HCT116 (cell line): ENCODE results near the gene HAND2. TPM values are rescaled to one million over a fixed set of nuclear protein-coding genes. Genes with fewer than 3 reads are reported as not detected.

Experiments used
- ATAC-seq: fragments of 200-7000 bp; cut with Tn5 transposase; 2 replicates; pipeline ENCODE4 v1.9.1; 2020; ENCODE audit warnings: mild to moderate bottlenecking, moderate library complexity
- BruUV-seq: library from RNA; stranded (reverse); fragments of 400-500 nt; replicated peaks from 2 replicates; lab custom pipeline; 2021; lab: Mats Ljungman, UMichigan
- CTCF ChIA-PET: fragments of 300-600 bp; sonication (Branson Sonifier 250); formaldehyde crosslinking; loops from one replicate; lab custom pipeline; 2021; ENCODE audit warnings: antibody characterized with exemption; lab: Charles Lee
- POLR2A ChIA-PET: fragments of 300-600, 350-600 bp; sonication (Branson Sonifier 250); formaldehyde crosslinking; loops from one replicate; lab custom pipeline; 2021; ENCODE audit warnings: antibody characterized with exemption; lab: Charles Lee
- RAD21 ChIA-PET, 2 experiments: fragments of 300-600 bp; sonication (Branson Sonifier 250); formaldehyde crosslinking; loops; one replicate each; lab custom pipeline; 2023; ENCODE audit warnings: low total read pairs in 2 of 2; ENCODE audit not compliant: uncharacterized antibody in 2 of 2, unreplicated experiment in 2 of 2, low non-redundant PET in 1 of 2; lab: Charles Lee
- DNase-seq: peaks from one replicate; pipeline ENCODE4 v3.0.0-alpha.2; 2010; ENCODE audit warnings: low read depth, low spot score
- H2AFZ ChIP-seq: fragments of 200-600 bp; shearing (Covaris generic), sonication (generic); 2 replicates; pipeline ENCODE4 v1.6.1; 2017; ENCODE audit warnings: low read depth, mixed run types, mixed read lengths, antibody characterized with exemption, low read length; ENCODE audit not compliant: poor library complexity, severe bottlenecking
- H3K27ac ChIP-seq: 2 replicates; pipeline ENCODE4 v1.5.1; 2012; ENCODE audit warnings: low read depth, low read length
- H3K27me3 ChIP-seq: fragments of 200-600 bp; sonication (generic); 2 replicates; pipeline ENCODE4 v1.6.1; 2016; ENCODE audit warnings: mixed run types, low read length, mixed read lengths; ENCODE audit not compliant: insufficient read depth
- H3K36me3 ChIP-seq, 2 experiments: fragments of 200-500 bp in 1 of 2; fragments of 200-600 bp in 1 of 2; sonication (Bioruptor generic) in 1 of 2; sonication (generic) in 1 of 2; 2 replicates each; pipeline versions ENCODE4 v1.5.1 to v1.6.1; 2014 to 2016; ENCODE audit warnings: low read length in 2 of 2, inconsistent platforms in 1 of 2, mixed read lengths in 1 of 2, mixed run types in 1 of 2; ENCODE audit not compliant: insufficient read depth in 2 of 2, control insufficient read depth in 1 of 2
- H3K4me1 ChIP-seq, 2 experiments: fragments of 200-600 bp in 1 of 2; sonication (generic) in 1 of 2; 2 replicates each; pipeline versions ENCODE4 v1.5.1 to v1.6.1; 2012 to 2017; ENCODE audit warnings: low read length in 2 of 2, inconsistent platforms in 1 of 2, mild to moderate bottlenecking in 1 of 2, mixed read lengths in 1 of 2, mixed run types in 1 of 2, moderate library complexity in 1 of 2; ENCODE audit not compliant: insufficient read depth in 2 of 2, control insufficient read depth in 1 of 2
- H3K4me2 ChIP-seq: fragments of 200-600 bp; sonication (generic); 2 replicates; pipeline ENCODE4 v1.6.1; 2017; ENCODE audit warnings: mixed run types, low read length, mixed read lengths
- H3K4me3 ChIP-seq, 2 experiments: fragments of 200-600 bp in 1 of 2; sonication (generic) in 1 of 2; replicated peaks in 1 of 2; 2 replicates each; pipeline ENCODE4 v1.5.1; 2011 to 2016; ENCODE audit warnings: low read length in 2 of 2, control low read depth in 1 of 2, low read depth in 1 of 2, mild to moderate bottlenecking in 1 of 2, mixed read lengths in 1 of 2, mixed run types in 1 of 2
- H3K79me2 ChIP-seq: fragments of 200-600 bp; sonication (generic); 2 replicates; pipeline ENCODE4 v1.6.1; 2017; ENCODE audit warnings: mild to moderate bottlenecking, mixed run types, low read length, moderate library complexity, mixed read lengths; ENCODE audit not compliant: insufficient read depth
- H3K9ac ChIP-seq: fragments of 200-600 bp; sonication (generic); 2 replicates; pipeline ENCODE4 v1.6.1; 2016; ENCODE audit warnings: low read length, mixed read lengths
- H3K9me2 ChIP-seq: fragments of 200-600 bp; sonication (generic), shearing (Covaris generic); 2 replicates; pipeline ENCODE4 v1.6.1; 2017; ENCODE audit warnings: mixed run types, mild to moderate bottlenecking, moderate library complexity; ENCODE audit not compliant: insufficient read depth
- H3K9me3 ChIP-seq, 2 experiments: fragments of 200-500 bp in 1 of 2; fragments of 200-600 bp in 1 of 2; sonication (Bioruptor generic) in 1 of 2; sonication (generic) in 1 of 2; 2 replicates each; pipeline ENCODE4 v1.6.1; 2014 to 2017; ENCODE audit warnings: low read length in 2 of 2, mixed read lengths in 2 of 2, inconsistent platforms in 1 of 2, low read depth in 1 of 2, mild to moderate bottlenecking in 1 of 2, mixed run types in 1 of 2, moderate library complexity in 1 of 2; ENCODE audit not compliant: control insufficient read depth in 1 of 2, insufficient read depth in 1 of 2
- H4K20me1 ChIP-seq: fragments of 200-600 bp; sonication (generic), shearing (Covaris generic); 2 replicates; pipeline ENCODE4 v1.6.1; 2017; ENCODE audit warnings: mixed run types, mild to moderate bottlenecking, moderate library complexity; ENCODE audit not compliant: insufficient read depth
- CEBPB ChIP-seq: IDR thresholded peaks from 2 replicates; pipeline ENCODE4 v1.6.1; 2012; ENCODE audit warnings: low read depth
- EGR1 ChIP-seq: IDR thresholded peaks from 2 replicates; pipeline ENCODE4 v1.6.1; 2012; ENCODE audit warnings: low read depth
- ELF1 ChIP-seq: IDR thresholded peaks from 2 replicates; pipeline ENCODE4 v1.6.1; 2012; ENCODE audit warnings: low read depth, borderline replicate concordance
- EZH2 ChIP-seq: fragments of 200-600 bp; sonication (generic); IDR thresholded peaks from 2 replicates; pipeline ENCODE4 v1.6.1; 2017; ENCODE audit warnings: antibody characterized with exemption, mixed run types
- EZH2phosphoT487 ChIP-seq: fragments of 200-600 bp; IDR thresholded peaks from 2 replicates; pipeline ENCODE4 v1.6.1; 2018; ENCODE audit warnings: antibody characterized with exemption, borderline replicate concordance
- FOSL1 ChIP-seq: IDR thresholded peaks from 2 replicates; pipeline ENCODE4 v1.6.1; 2012; ENCODE audit warnings: low read depth
- JUND ChIP-seq: IDR thresholded peaks from 2 replicates; pipeline ENCODE4 v1.6.1; 2012
- POLR2AphosphoS5 ChIP-seq: IDR thresholded peaks from 2 replicates; pipeline ENCODE4 v1.6.1; 2011; ENCODE audit warnings: mild to moderate bottlenecking, low read depth, low read length, moderate library complexity
- TCF7L2 ChIP-seq: IDR thresholded peaks from 2 replicates; pipeline ENCODE4 v1.7.0; 2011; ENCODE audit warnings: borderline replicate concordance, inconsistent platforms; ENCODE audit not compliant: insufficient read depth, insufficient read length; ENCODE audit errors: extremely low read depth
- ZFX ChIP-seq: fragments of 450-650 bp; IDR thresholded peaks from 2 replicates; pipeline ENCODE4 v1.6.1; 2017
- ZNF274 ChIP-seq: fragments of 200-500 bp; sonication (Bioruptor generic); IDR thresholded peaks from 2 replicates; pipeline ENCODE4 v1.6.1; 2014; ENCODE audit warnings: mild to moderate bottlenecking, low read depth, low read length, inconsistent platforms
- intact Hi-C: fragments of 100-400 bp; cut with micrococcal nuclease; formaldehyde crosslinking; loops from 2 replicates; pipeline ENCODE4 v1.10.0; 2022
- total RNA-seq: library from RNA; stranded (reverse); gene quantifications from one replicate; pipeline ENCODE4 v1.2.1, GENCODE V29; 2021; ENCODE audit not compliant: unreplicated experiment
- TF ChIP-seq, protein P1 (sequence below): IDR thresholded peaks from 2 replicates; pipeline ENCODE4 v1.6.1; 2012
- TF ChIP-seq, protein P2 (sequence below): IDR thresholded peaks from 2 replicates; pipeline ENCODE4 v1.6.1; 2012
- TF ChIP-seq, protein P3 (sequence below): IDR thresholded peaks from 2 replicates; pipeline ENCODE4 v1.6.1; 2011; ENCODE audit warnings: mild to moderate bottlenecking, low read length, moderate library complexity; ENCODE audit not compliant: insufficient replicate concordance; ENCODE audit errors: extremely low read depth

HAND2 gene
- total RNA-seq, 1 experiment from 2014 or later = not detected

DNA sequence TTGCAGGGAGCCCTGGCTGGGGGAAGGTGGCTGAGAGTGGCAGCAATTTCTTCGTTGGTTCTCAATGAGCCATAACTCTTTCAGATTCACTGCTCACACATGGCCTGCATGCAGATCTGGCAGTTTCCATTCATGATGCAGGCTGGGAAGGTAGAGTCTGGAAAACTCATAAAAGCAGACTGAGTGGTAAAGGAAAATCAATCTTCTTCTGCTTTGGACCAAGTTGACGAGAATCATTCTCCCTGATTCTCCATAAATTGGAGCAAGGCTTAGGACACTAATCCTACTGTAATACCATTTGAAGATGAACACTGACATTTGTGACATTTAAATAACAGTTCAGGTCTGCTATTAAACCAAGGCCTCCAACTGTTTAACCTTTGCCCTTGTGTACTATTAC, 35.3 kb upstream of the HAND2 start:
- ChIA-PET POLR2A (no interaction called here), CTCF (no interaction called here)
- H2AFZ ChIP-seq = no peak overlapping the region
- no peaks in the 10 kb centered on the region for H3K27me3 ChIP-seq
- no peak overlapping the region for H3K9ac ChIP-seq
- no peaks in the 10 kb centered on the region for H3K36me3 ChIP-seq
- DNase-seq = no peak
- no peaks in the 10 kb centered on the region for H3K79me2 ChIP-seq
- no TSS peak for BruUV-seq
- no peak for ATAC-seq
- TF ChIP-seq JUND = no peak
- no peak for TF ChIP-seq EZH2
- no peak for TF ChIP-seq CEBPB
- TF ChIP-seq ELF1 = no peak
- TF ChIP-seq EZH2phosphoT487 = no peak
- no peak for TF ChIP-seq POLR2AphosphoS5
- TF ChIP-seq TCF7L2 = no peak
- no peak for TF ChIP-seq FOSL1
- TF ChIP-seq EGR1 = no peak
- TF ChIP-seq, protein P1, sequence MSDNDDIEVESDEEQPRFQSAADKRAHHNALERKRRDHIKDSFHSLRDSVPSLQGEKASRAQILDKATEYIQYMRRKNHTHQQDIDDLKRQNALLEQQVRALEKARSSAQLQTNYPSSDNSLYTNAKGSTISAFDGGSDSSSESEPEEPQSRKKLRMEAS = no peak
- TF ChIP-seq ZNF274 = no peak
- TF ChIP-seq, protein P2, sequence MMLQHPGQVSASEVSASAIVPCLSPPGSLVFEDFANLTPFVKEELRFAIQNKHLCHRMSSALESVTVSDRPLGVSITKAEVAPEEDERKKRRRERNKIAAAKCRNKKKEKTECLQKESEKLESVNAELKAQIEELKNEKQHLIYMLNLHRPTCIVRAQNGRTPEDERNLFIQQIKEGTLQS = no peak
- TF ChIP-seq, protein P3, sequence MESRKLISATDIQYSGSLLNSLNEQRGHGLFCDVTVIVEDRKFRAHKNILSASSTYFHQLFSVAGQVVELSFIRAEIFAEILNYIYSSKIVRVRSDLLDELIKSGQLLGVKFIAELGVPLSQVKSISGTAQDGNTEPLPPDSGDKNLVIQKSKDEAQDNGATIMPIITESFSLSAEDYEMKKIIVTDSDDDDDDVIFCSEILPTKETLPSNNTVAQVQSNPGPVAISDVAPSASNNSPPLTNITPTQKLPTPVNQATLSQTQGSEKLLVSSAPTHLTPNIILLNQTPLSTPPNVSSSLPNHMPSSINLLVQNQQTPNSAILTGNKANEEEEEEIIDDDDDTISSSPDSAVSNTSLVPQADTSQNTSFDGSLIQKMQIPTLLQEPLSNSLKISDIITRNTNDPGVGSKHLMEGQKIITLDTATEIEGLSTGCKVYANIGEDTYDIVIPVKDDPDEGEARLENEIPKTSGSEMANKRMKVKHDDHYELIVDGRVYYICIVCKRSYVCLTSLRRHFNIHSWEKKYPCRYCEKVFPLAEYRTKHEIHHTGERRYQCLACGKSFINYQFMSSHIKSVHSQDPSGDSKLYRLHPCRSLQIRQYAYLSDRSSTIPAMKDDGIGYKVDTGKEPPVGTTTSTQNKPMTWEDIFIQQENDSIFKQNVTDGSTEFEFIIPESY = no peak
- no peak for TF ChIP-seq ZFX
- TF ChIP-seq, all 23 proteins: peak for 0
- intact Hi-C loops = no loop called here
- no peaks in the 10 kb centered on the region for H3K4me1 ChIP-seq
- no peak overlapping the region for H3K27ac ChIP-seq
- H3K9me2 ChIP-seq = no peaks in the 10 kb centered on the region
- H4K20me1 ChIP-seq = no peaks in the 10 kb centered on the region
- H3K4me3 ChIP-seq = no peak overlapping the region
- RAD21 ChIA-PET = no interaction called here
- no peaks in the 10 kb centered on the region for H3K9me3 ChIP-seq
- no peak overlapping the region for H3K4me2 ChIP-seq
